Subcutaneous adipose tissue (tissue), 4 donors: ENCODE data around the gene CTDSPL. TPM values are rescaled to one million over a fixed set of nuclear protein-coding genes. Genes with fewer than 3 reads are reported as not detected.

ENCODE experiments used
- CTCF ChIP-seq: fragments of 450-650 bp; IDR thresholded peaks from one replicate; pipeline ENCODE4 v1.5.1; 2016; ENCODE audit warnings: low read depth, mild to moderate bottlenecking, control low read depth, antibody characterized with exemption, moderate library complexity
- total RNA-seq, 4 donors: library from RNA; depleted of rRNA; stranded (reverse); fragments of >200 nt; gene quantifications; one replicate each; pipeline ENCODE4 v1.1.0, GENCODE V29; 2016

The CTDSPL gene
- total RNA-seq, 4 donors from 2014 or later: 29.0 to 34.8 (median 30.1) TPM

GRCh38 chr3:37993820-37994638 is 132.3 kb downstream of the CTDSPL start:
- no peak for TF ChIP-seq CTCF

DNA sequence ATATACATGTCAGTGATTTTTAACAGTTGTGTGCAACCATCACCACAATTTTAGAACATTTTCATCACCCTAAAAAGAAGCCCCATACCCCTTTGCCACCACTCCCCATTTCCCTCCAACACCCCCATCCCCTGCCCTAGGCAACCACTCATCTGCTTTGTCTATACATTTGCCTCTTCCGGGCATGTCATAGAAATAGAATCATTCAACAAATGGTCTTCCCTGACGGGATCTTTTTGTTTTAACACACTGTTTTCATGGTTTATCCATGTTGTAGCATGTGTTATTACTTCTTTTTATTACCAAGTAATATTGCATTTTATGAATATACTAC is 132.9 kb downstream of the CTDSPL start:
- no peak for TF ChIP-seq CTCF

- no peak for TF ChIP-seq CTCF
These were observed 134.3 kb downstream of the CTDSPL start for GRCh38 chr3:37995652-37996641.

DNA sequence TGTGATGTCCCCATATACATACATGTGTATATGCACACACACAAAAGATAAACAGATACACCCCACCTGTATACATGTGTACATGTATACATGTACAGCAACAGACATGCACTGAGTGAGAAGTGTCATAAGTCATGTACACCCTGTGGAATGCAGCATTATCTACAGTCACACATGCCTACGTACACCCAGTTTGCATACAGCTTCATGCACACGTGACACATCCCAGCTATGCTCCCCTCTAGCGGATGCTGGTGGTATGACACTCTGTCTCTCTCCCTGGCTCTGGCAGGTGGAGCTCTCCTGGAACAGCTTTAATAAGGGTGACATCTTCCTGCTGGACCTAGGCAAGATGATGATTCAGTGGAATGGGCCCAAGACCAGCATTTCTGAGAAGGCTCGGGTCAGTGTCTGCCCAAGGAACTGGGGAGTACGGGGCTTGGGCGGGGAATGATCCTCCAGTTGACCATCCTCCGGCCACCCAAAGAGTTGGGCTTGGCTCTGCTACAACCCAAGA is 135.2 kb downstream of the CTDSPL start:
- no peak for TF ChIP-seq CTCF

DNA sequence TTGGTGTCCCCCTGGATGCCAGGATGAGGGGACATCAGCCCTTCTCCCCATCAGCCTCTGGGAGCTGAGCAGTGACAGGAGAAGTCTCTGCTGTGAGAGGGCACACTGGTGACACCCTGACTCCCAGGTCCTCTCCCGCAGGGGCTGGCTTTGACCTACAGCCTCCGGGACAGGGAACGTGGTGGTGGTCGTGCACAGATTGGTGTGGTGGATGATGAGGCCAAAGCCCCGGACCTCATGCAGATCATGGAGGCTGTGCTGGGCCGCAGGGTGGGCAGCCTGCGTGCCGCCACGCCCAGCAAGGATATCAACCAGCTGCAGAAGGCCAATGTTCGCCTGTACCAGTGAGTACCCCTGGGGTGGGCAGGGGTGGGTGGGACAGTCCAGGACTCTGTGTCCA is 135.7 kb downstream of the CTDSPL start:
- no peak for TF ChIP-seq CTCF

DNA sequence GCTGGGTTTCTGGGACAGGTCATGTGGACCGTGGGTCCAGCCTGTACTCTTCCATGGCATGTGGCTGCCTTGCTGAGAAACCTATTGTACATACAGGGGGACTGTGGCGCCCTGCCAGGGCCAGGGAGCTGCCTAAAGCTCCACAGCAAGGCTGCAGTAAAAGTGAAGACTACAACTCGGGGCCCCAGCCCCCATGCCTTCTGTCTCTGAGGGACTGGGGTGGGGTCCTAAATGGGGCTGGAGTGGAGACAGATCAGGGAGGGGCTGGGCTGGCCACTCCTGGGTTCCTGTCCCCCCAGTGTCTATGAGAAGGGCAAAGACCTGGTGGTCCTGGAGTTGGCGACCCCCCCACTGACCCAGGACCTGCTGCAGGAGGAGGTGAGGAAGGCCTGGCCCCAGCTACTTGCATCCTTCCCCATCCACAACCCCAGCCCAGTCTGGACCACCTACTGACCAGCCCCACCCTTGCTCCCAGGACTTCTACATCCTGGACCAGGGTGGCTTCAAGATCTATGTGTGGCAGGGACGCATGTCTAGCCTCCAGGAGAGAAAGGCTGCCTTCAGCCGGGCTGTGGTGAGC is 136.2 kb downstream of the CTDSPL start:
- TF ChIP-seq CTCF: no peak
